ENCODE measurements around the gene HACE1. TPM values are rescaled to one million over a fixed set of nuclear protein-coding genes. Genes with fewer than 3 reads are reported as not detected.
A peak's percentile ranks its signal among the peaks of the same experiment; 100 is the strongest.
"Not testable (repeated sequence)": the region's sequence is repeated elsewhere in the genome, so short reads cannot be mapped to it uniquely, and the experiment has no call there.

The HACE1 gene
- total RNA-seq, 1 donor from 2014 or later, result 42.4 TPM

- DNase-seq (ENCODE audit: low spot score), result no peak
Measured at GRCh38 chr6:104835782-104836181, 23.9 kb downstream of the HACE1 start.

GRCh38 chr6:104829183-104829958 is 30.3 kb downstream of the HACE1 start:
- no peak for DNase-seq (ENCODE audit: low spot score)

GRCh38 chr6:104828478-104828877 is 31.2 kb downstream of the HACE1 start:
- DNase-seq (ENCODE audit: low spot score), result no peak

GRCh38 chr6:104820820-104821219 is 38.9 kb downstream of the HACE1 start:
- not testable (repeated sequence) for DNase-seq (ENCODE audit: low spot score)

- no peak for DNase-seq (ENCODE audit: low spot score)
Measured at GRCh38 chr6:104816125-104816524, 43.6 kb downstream of the HACE1 start.

GRCh38 chr6:104814743-104815142 is 45.0 kb downstream of the HACE1 start:
- DNase-seq (ENCODE audit: low spot score), result no peak

GRCh38 chr6:104813552-104813951 is 46.2 kb downstream of the HACE1 start:
- no peak for DNase-seq (ENCODE audit: low spot score)

- no peak for DNase-seq (ENCODE audit: low spot score)
Measured at GRCh38 chr6:104809116-104809515, 50.6 kb downstream of the HACE1 start.

- DNase-seq (ENCODE audit: low spot score), result not testable (repeated sequence)
Measured at GRCh38 chr6:104805335-104805734, 54.4 kb downstream of the HACE1 start.

GRCh38 chr6:104799134-104799657 is 60.5 kb downstream of the HACE1 start:
- no peak for DNase-seq (ENCODE audit: low spot score)

- no peak for DNase-seq (ENCODE audit: low spot score)
Measured at GRCh38 chr6:104796031-104796785, 63.5 kb downstream of the HACE1 start.

- DNase-seq (ENCODE audit: low spot score), result no peak
Measured at GRCh38 chr6:104795363-104795762, 64.4 kb downstream of the HACE1 start.

- peak; percentile 22 for DNase-seq (ENCODE audit: low spot score)
Measured at GRCh38 chr6:104789770-104790190, 69.9 kb downstream of the HACE1 start.

GRCh38 chr6:104788400-104788799 is 71.3 kb downstream of the HACE1 start:
- DNase-seq (ENCODE audit: low spot score), result no peak

- DNase-seq (ENCODE audit: low spot score), result no peak
Measured at GRCh38 chr6:104787305-104787704, 72.4 kb downstream of the HACE1 start.

- no peak for DNase-seq (ENCODE audit: low spot score)
Measured at GRCh38 chr6:104784884-104785283, 74.8 kb downstream of the HACE1 start.

- peak; percentile 50 for DNase-seq (ENCODE audit: low spot score)
Measured at GRCh38 chr6:104771258-104771832, 88.4 kb downstream of the HACE1 start.

GRCh38 chr6:104768906-104769305 is 90.8 kb downstream of the HACE1 start:
- DNase-seq (ENCODE audit: low spot score), result no peak

GRCh38 chr6:104766595-104766994 is 93.1 kb downstream of the HACE1 start:
- no peak for DNase-seq (ENCODE audit: low spot score)

GRCh38 chr6:104754788-104755409 is 104.8 kb downstream of the HACE1 start:
- DNase-seq (ENCODE audit: low spot score), result no peak

- DNase-seq (ENCODE audit: low spot score), result no peak
Measured at GRCh38 chr6:104753251-104753650, 106.5 kb downstream of the HACE1 start.

- no peak for DNase-seq (ENCODE audit: low spot score)
Measured at GRCh38 chr6:104750449-104750848, 109.3 kb downstream of the HACE1 start.

Data from umbilical cord (tissue), 2 donors.